Adrenal gland (tissue), 12 donors: ENCODE measurements around the gene ITGA11. TPM values are rescaled to one million over a fixed set of nuclear protein-coding genes. Genes with fewer than 3 reads are reported as not detected.

ENCODE experiments used
- DNase-seq, 7 donors: peaks; one replicate each; pipeline ENCODE4 v3.0.0-alpha.2; 2019 to 2020
- H3K27ac ChIP-seq, 5 donors: fragments of 200-600 bp; sonication (generic) in 4 of 5; 1 replicate in 3 of 5; 2 replicates in 2 of 5; pipeline versions ENCODE4 v1.5.1 to v1.8.0; 2016 to 2020; ENCODE audit warnings: mild to moderate bottlenecking in 1 of 5
- H3K27me3 ChIP-seq: fragments of 200-600 bp; 2 replicates; pipeline ENCODE4 v1.8.0; 2021
- H3K36me3 ChIP-seq, 2 donors: fragments of 200-600 bp; replicated peaks in 1 of 2; 1 replicate in 1 of 2; 2 replicates in 1 of 2; pipeline versions ENCODE4 v1.5.1 to v1.8.0; 2018 to 2022
- H3K4me1 ChIP-seq, 2 donors: fragments of 200-600 bp; replicated peaks in 1 of 2; 1 replicate in 1 of 2; 2 replicates in 1 of 2; pipeline versions ENCODE4 v1.5.1 to v1.8.0; 2018 to 2021
- H3K4me3 ChIP-seq, 4 donors: fragments of 200-600 bp; sonication (generic) in 3 of 4; one replicate each; pipeline ENCODE4 v1.5.1; 2016 to 2018
- H3K9me3 ChIP-seq, 3 donors: fragments of 200-600 bp; sonication (generic) in 1 of 3; replicated peaks in 1 of 3; 1 replicate in 2 of 3; 2 replicates in 1 of 3; pipeline versions ENCODE4 v1.5.1 to v1.8.0; 2016 to 2021
- POLR2A ChIP-seq, 2 donors: fragments of 450-650 bp; IDR thresholded peaks; one replicate each; pipeline ENCODE4 v1.6.1; 2017; ENCODE audit warnings: antibody characterized with exemption in 2 of 2, mild to moderate bottlenecking in 2 of 2, moderate library complexity in 1 of 2
- WGBS, 4 donors: extraction: QIAGEN DNeasy Blood & Tissue Kit in 2 of 4; methylation state at CpG; one replicate each; pipeline versions ENCODE4 v1.1.5 to v1.1.7; 2013 to 2017; 5-methylcytosine and 5-hydroxymethylcytosine counted together
- intact Hi-C, 2 donors: fragments of 100-400 bp; cut with DNase I; formaldehyde crosslinking; loops; one replicate each; pipeline versions ENCODE4 v1.14.1 to v1.15.0; 2022 to 2023
- polyA plus RNA-seq, 3 donors: library from polyadenylated mRNA; stranded (reverse); fragments of 200-250 nt in 2 of 3; fragments of 350-450 nt in 1 of 3; fragmentation: Illumina TruSeq in 1 of 3; extraction: RNeasy Lipid Tissue Mini Kit (QIAGEN cat#74804) in 1 of 3; gene quantifications; one replicate each; pipeline ENCODE4 v1.2.3, GENCODE V29; 2013 to 2014
- total RNA-seq, 9 donors: library from RNA; depleted of rRNA in 4 of 9; stranded (reverse); fragments of >200 nt in 4 of 9; fragments of 120-200 nt in 1 of 9; fragmentation: NEBNext Ultra II Directional in 1 of 9; extraction: Animal tissue kit (Norgen Biotek cat#: 25700) in 1 of 9; gene quantifications; one replicate each; pipeline versions ENCODE4 v1.1.0 to v1.2.4, GENCODE V29; 2013 to 2023
- TF ChIP-seq, protein P1 (sequence below), 6 experiments: fragments of 450-650 bp in 4 of 6; fragments of 200-600 bp in 2 of 6; sonication (generic) in 1 of 6; IDR thresholded peaks; 1 replicate in 5 of 6; 2 replicates in 1 of 6; pipeline versions ENCODE4 v1.5.1 to v1.8.0; 2016 to 2021; ENCODE audit warnings: antibody characterized with exemption in 6 of 6, mild to moderate bottlenecking in 2 of 6, moderate library complexity in 1 of 6
- donor health status: healthy with polysubstance abuse.
- donor health status: Bipolar disorder and iron deficiency.
- donor health status: DM: yes; HTN: yes; CAD: no.
- donor health status: DM: no; HTN: no; CAD: no.
- donor health status: DM: no; HTN: no; CAD: no.
- donor health status: DM: yes; HTN: yes; CAD: no.

ITGA11 gene
- total and polyA plus RNA-seq, 12 donors = 1.4 to 52.5 (median 7.5) TPM

DNA sequence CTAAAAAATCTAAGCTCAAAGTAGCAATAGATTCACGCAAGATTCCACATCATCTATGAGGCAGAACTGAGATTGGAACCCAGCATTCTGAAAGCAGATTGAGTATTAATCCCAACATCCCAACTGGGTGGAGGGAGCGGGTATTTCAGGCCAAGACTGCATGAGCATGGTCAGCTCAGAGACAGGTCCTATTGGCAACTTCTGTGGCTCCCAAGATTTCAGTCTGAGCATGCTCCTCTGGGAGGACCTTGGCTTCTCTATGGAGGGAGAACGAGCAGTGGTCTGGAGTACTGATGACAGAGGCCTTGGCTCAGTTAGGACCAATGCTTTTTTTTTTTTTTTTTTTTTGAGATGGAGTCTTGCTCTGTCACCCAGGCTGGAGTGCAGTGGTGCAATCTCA is 4.0 kb upstream of the ITGA11 start:
- H3K9me3 ChIP-seq = no peaks in the 10 kb centered on the region
- intact Hi-C loops = no loop called here
- DNase-seq = no peak
- TF ChIP-seq, protein P1, sequence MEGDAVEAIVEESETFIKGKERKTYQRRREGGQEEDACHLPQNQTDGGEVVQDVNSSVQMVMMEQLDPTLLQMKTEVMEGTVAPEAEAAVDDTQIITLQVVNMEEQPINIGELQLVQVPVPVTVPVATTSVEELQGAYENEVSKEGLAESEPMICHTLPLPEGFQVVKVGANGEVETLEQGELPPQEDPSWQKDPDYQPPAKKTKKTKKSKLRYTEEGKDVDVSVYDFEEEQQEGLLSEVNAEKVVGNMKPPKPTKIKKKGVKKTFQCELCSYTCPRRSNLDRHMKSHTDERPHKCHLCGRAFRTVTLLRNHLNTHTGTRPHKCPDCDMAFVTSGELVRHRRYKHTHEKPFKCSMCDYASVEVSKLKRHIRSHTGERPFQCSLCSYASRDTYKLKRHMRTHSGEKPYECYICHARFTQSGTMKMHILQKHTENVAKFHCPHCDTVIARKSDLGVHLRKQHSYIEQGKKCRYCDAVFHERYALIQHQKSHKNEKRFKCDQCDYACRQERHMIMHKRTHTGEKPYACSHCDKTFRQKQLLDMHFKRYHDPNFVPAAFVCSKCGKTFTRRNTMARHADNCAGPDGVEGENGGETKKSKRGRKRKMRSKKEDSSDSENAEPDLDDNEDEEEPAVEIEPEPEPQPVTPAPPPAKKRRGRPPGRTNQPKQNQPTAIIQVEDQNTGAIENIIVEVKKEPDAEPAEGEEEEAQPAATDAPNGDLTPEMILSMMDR (IDR thresholded peaks at IDR 0.05) = no peak
- TF ChIP-seq POLR2A (IDR thresholded peaks at IDR 0.05) = no peak
- no peak overlapping the region for H3K4me3 ChIP-seq
- peaks cover 0 to 12% of the 10 kb centered on the region in 2 donors for H3K4me1 ChIP-seq
- no peaks in the 10 kb centered on the region for H3K36me3 ChIP-seq
- H3K27ac ChIP-seq = no peak overlapping the region
- 71 to 86% (median 80%) methylated on average over 3 of the region's 3 CpGs for WGBS, 4 donors
- peaks cover 15% of the 10 kb centered on the region for H3K27me3 ChIP-seq

GRCh38 chr15:68434021-68434420 is 2.1 kb upstream of the ITGA11 start:
- no peaks in the 10 kb centered on the region for H3K9me3 ChIP-seq
- TF ChIP-seq POLR2A (IDR thresholded peaks at IDR 0.05) = no peak
- TF ChIP-seq, protein P1 (IDR thresholded peaks at IDR 0.05) = no peak
- H3K36me3 ChIP-seq = no peaks in the 10 kb centered on the region
- DNase-seq = peak in 2 of 7 donors; percentile 6 to 33
- H3K4me1 ChIP-seq = peaks cover 0 to 9% of the 10 kb centered on the region in 2 donors
- H3K4me3 ChIP-seq = no peak overlapping the region
- WGBS, 4 donors = 69 to 83% (median 82%) methylated on average over 2 to 6 of the region's 6 CpGs
- no peak overlapping the region for H3K27ac ChIP-seq
- intact Hi-C loops = no loop called here
- peaks cover 19% of the 10 kb centered on the region for H3K27me3 ChIP-seq

DNA sequence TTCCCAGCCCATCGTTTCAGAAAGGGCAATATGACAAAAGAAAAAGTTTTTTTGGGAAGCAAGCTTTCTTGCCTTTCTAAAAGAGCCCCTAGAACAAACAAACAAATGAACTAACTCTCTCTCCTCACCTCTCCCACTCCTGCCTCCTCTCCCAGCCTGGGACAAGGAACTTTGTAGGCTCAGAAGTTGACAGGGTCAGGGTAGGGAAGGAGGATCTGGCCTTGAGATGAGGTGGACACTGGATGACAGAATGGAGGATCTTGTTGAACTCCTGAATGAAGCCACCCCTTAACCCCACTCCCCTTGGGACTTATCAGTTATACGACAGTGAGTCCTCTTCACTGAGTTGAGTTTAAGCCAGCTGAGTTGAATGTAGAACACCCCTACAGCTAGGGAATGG is 1.6 kb upstream of the ITGA11 start:
- peaks cover 0 to 9% of the 10 kb centered on the region in 2 donors for H3K4me1 ChIP-seq
- peaks cover 19% of the 10 kb centered on the region for H3K27me3 ChIP-seq
- TF ChIP-seq, protein P1 (IDR thresholded peaks at IDR 0.05) = no peak
- no peak for TF ChIP-seq POLR2A (IDR thresholded peaks at IDR 0.05)
- DNase-seq = peak in 1 of 7 donors; percentile 2
- H3K9me3 ChIP-seq = no peaks in the 10 kb centered on the region
- 50 to 58% (median 56%) methylated on average over 2 of the region's 2 CpGs for WGBS, 4 donors
- intact Hi-C loops = no loop called here
- H3K36me3 ChIP-seq = no peaks in the 10 kb centered on the region
- H3K4me3 ChIP-seq = no peak overlapping the region
- H3K27ac ChIP-seq = no peak overlapping the region

DNA sequence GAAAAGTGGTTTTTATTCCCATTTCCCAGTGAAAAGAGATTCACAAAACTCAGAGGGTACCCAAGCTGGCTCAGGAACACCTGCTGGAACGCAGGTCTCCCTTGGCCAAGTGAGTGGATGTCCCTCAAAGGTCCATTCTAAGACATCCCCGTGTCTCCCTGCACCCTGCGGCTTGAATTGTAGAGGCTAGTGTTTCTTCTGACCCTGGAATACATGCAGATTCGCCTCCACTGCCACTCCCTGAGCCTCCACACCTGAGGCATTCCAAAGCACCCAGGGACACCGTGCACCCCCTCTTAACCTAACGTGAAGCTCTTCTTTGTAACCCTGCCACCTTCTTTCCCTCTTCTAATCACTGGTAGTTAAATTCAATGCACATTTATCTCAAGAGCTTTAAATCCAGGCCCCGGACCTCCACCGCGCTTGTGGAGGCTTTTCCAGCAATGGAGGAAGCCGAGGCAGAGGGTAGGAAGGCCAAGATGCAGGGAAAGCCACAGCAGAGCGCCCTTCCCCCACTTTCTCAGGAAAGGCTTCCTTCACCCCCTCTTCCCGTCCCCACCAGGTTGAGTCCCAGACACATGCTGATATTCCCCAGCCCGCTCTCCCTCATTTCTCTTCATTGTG is 590 bp upstream of the ITGA11 start:
- Histone ChIP-seq H3K4me1 (peaks cover 0 to 9% of the 10 kb centered on the region in 2 donors), H3K27me3 (peaks cover 19% of the 10 kb centered on the region), H3K9me3 (no peaks in the 10 kb centered on the region), H3K27ac (no peak overlapping the region), H3K36me3 (no peaks in the 10 kb centered on the region), H3K4me3 (peak overlapping the region in 1 of 4 donors; percentile 68)
- WGBS, 4 donors = 66 to 70% (median 69%) methylated on average over 13 of the region's 13 CpGs
- intact Hi-C loops = no loop called here
- no peak for TF ChIP-seq POLR2A (IDR thresholded peaks at IDR 0.05)
- TF ChIP-seq, protein P1 (IDR thresholded peaks at IDR 0.05) = no peak
- DNase-seq = peak in 2 of 7 donors; percentile 13 to 29
